ENCODE measurements around the gene GDI1. TPM values are rescaled to one million over a fixed set of nuclear protein-coding genes. Genes with fewer than 3 reads are reported as not detected.

GDI1 gene
- polyA plus RNA-seq, 3 donors: 15.8 to 398 (median 21.3) TPM

DNA sequence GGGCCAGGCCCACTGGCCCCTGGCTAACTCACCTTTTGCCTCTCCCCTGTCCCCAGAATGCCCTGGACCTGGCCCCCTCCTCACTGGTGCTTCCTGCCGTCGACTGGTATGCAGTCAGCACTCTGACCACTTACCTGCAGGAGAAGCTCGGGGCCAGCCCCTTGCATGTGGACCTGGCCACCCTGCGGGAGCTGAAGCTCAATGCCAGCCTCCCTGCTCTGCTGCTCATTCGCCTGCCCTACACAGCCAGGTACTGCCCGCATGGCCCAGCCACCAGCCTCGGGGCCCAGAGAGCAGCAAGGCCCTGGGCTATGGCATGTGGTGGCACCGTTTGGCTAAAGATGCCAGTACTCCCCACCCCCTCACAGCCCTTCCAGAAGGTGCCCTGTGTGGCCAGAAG lies 4.7 kb upstream of the GDI1 start:
- H3K27me3 ChIP-seq (ENCODE audit: control insufficient read depth in 2 of 2, insufficient read depth in 2 of 2, low read length in 2 of 2): no peaks in the 10 kb centered on the region
- H3K79me2 ChIP-seq (ENCODE audit: insufficient read depth, low read length): peaks cover 45% of the 10 kb centered on the region
- no peak overlapping the region for H3K9ac ChIP-seq (ENCODE audit: insufficient read depth, low read length, poor library complexity, severe bottlenecking)
- H3K27me3 Mint-ChIP-seq (ENCODE audit: low read depth in 3 of 3): peaks cover 0 to 11% (median 2%) of the 10 kb centered on the region in 3 donors
- TF ChIP-seq, protein P1, sequence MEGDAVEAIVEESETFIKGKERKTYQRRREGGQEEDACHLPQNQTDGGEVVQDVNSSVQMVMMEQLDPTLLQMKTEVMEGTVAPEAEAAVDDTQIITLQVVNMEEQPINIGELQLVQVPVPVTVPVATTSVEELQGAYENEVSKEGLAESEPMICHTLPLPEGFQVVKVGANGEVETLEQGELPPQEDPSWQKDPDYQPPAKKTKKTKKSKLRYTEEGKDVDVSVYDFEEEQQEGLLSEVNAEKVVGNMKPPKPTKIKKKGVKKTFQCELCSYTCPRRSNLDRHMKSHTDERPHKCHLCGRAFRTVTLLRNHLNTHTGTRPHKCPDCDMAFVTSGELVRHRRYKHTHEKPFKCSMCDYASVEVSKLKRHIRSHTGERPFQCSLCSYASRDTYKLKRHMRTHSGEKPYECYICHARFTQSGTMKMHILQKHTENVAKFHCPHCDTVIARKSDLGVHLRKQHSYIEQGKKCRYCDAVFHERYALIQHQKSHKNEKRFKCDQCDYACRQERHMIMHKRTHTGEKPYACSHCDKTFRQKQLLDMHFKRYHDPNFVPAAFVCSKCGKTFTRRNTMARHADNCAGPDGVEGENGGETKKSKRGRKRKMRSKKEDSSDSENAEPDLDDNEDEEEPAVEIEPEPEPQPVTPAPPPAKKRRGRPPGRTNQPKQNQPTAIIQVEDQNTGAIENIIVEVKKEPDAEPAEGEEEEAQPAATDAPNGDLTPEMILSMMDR (IDR thresholded peaks at IDR 0.05): no peak
- peak overlapping the region in 1 of 2 donors; percentile 34 for H3K4me3 Mint-ChIP-seq
- H3K36me3 ChIP-seq (replicated peaks in 1 of 2; ENCODE audit: control insufficient read depth in 1 of 2, insufficient read depth in 2 of 2, low read length in 2 of 2): peaks cover 37 to 41% of the 10 kb centered on the region in 2 donors
- intact Hi-C loops (cut with micrococcal nuclease): no loop called here
- H3K4me3 ChIP-seq (replicated peaks in 1 of 3; ENCODE audit: low read depth in 2 of 3, low read length in 3 of 3): no peak overlapping the region
- H3K27ac ChIP-seq (ENCODE audit: low read depth in 1 of 2, low read length in 2 of 2): peak overlapping the region; percentile 78 to 92
- peaks cover 0 to 21% (median 10%) of the 10 kb centered on the region in 7 donors for H3K9me3 Mint-ChIP-seq
- no peaks in the 10 kb centered on the region for H4K20me1 ChIP-seq (ENCODE audit: insufficient read depth, low read length)
- WGBS (ENCODE audit: insufficient coverage): 92% methylated on average over 4 of the region's 8 CpGs
- no peak for DNase-seq
- H3K4me1 ChIP-seq (ENCODE audit: control insufficient read depth in 1 of 2, insufficient read depth in 2 of 2, low read length in 2 of 2): peaks cover 46 to 53% of the 10 kb centered on the region in 2 donors
- H3K27ac Mint-ChIP-seq: peak overlapping the region in 5 of 7 donors; percentile 28 to 80 (median 62)
- no peaks in the 10 kb centered on the region for H3K9me3 ChIP-seq (replicated peaks in 1 of 2; ENCODE audit: control insufficient read depth in 1 of 2, insufficient read depth in 1 of 2, low read length in 2 of 2)
- H3K36me3 Mint-ChIP-seq: peaks cover 37 to 39% of the 10 kb centered on the region in 2 donors
- H3K4me1 Mint-ChIP-seq: peaks cover 45% of the 10 kb centered on the region
- H2AFZ ChIP-seq (ENCODE audit: insufficient read depth, low read depth, low read length, poor library complexity, severe bottlenecking): no peak overlapping the region
- H3K4me2 ChIP-seq (replicated peaks; ENCODE audit: extremely low read depth, low read length, poor library complexity, severe bottlenecking): no peak overlapping the region

DNA sequence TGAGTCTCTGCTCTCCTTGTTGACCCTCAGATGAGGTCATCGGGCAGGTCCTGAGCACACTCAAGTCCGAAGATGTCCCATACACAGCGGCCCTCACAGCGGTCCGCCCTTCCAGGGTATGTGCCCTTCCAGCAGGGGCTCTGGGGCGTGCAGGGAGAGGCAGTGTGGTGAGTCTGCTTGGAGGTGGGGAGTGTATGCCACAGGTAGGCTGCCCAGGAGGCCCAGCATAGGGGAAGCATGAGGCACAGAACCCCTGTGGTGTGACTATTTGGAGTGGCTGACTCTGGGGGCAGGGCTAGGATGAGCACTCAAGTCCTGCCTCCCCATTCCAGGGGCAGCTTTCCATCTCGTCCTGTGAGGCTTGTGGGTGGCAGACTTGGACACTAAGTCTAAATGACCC lies 3.3 kb upstream of the GDI1 start:
- Mint-ChIP-seq H3K4me1 (peaks cover 45% of the 10 kb centered on the region), H3K9me3 (peaks cover 0 to 17% (median 11%) of the 10 kb centered on the region in 7 donors), H3K36me3 (peaks cover 40 to 45% of the 10 kb centered on the region in 2 donors), H3K27ac (peak overlapping the region in 2 of 7 donors; percentile 32 to 72), H3K27me3 (ENCODE audit: low read depth in 3 of 3) (peaks cover 0 to 15% (median 2%) of the 10 kb centered on the region in 3 donors), H3K4me3 (no peak overlapping the region)
- Histone ChIP-seq H3K9me3 (replicated peaks in 1 of 2; ENCODE audit: control insufficient read depth in 1 of 2, insufficient read depth in 1 of 2, low read length in 2 of 2) (peaks cover 0 to 5% of the 10 kb centered on the region in 2 donors), H3K4me3 (replicated peaks in 1 of 3; ENCODE audit: low read depth in 2 of 3, low read length in 3 of 3) (no peak overlapping the region), H2AFZ (ENCODE audit: insufficient read depth, low read depth, low read length, poor library complexity, severe bottlenecking) (no peak overlapping the region), H3K4me1 (ENCODE audit: control insufficient read depth in 1 of 2, insufficient read depth in 2 of 2, low read length in 2 of 2) (peaks cover 46 to 54% of the 10 kb centered on the region in 2 donors), H3K27me3 (ENCODE audit: control insufficient read depth in 2 of 2, insufficient read depth in 2 of 2, low read length in 2 of 2) (no peaks in the 10 kb centered on the region), H3K36me3 (replicated peaks in 1 of 2; ENCODE audit: control insufficient read depth in 1 of 2, insufficient read depth in 2 of 2, low read length in 2 of 2) (peaks cover 38 to 41% of the 10 kb centered on the region in 2 donors), H3K79me2 (ENCODE audit: insufficient read depth, low read length) (peaks cover 51% of the 10 kb centered on the region), H3K27ac (ENCODE audit: low read depth in 1 of 2, low read length in 2 of 2) (no peak overlapping the region), H3K4me2 (replicated peaks; ENCODE audit: extremely low read depth, low read length, poor library complexity, severe bottlenecking) (no peak overlapping the region), H3K9ac (ENCODE audit: insufficient read depth, low read length, poor library complexity, severe bottlenecking) (no peak overlapping the region), H4K20me1 (ENCODE audit: insufficient read depth, low read length) (no peaks in the 10 kb centered on the region)
- TF ChIP-seq, protein P1 (IDR thresholded peaks at IDR 0.05): no peak
- WGBS (ENCODE audit: insufficient coverage): 100% methylated on average over 1 of the region's 7 CpGs
- intact Hi-C loops (cut with micrococcal nuclease): no loop called here
- DNase-seq: no peak
